Glutamatergic neuron (in vitro differentiated cells): ENCODE measurements around the gene C12orf75. TPM values are rescaled to one million over a fixed set of nuclear protein-coding genes. Genes with fewer than 3 reads are reported as not detected.

Experiments used
- DNase-seq: peaks from one replicate; pipeline ENCODE4 v3.0.0; 2022
- H3K27ac Mint-ChIP-seq: one replicate; pipeline ENCODE4 v1.8.0; 2020; ENCODE audit warnings: mild to moderate bottlenecking, mixed read lengths, inconsistent platforms; ENCODE audit not compliant: unreplicated experiment
- H3K27me3 Mint-ChIP-seq: one replicate; pipeline ENCODE4 v1.8.0; 2020; ENCODE audit warnings: mild to moderate bottlenecking, moderate library complexity, mixed read lengths, inconsistent platforms; ENCODE audit not compliant: unreplicated experiment
- H3K36me3 Mint-ChIP-seq: one replicate; pipeline ENCODE4 v1.8.0; 2020; ENCODE audit warnings: mild to moderate bottlenecking, mixed read lengths, inconsistent platforms; ENCODE audit not compliant: unreplicated experiment
- H3K4me1 Mint-ChIP-seq: one replicate; pipeline ENCODE4 v1.8.0; 2020; ENCODE audit warnings: mild to moderate bottlenecking, low read depth, mixed read lengths, inconsistent platforms; ENCODE audit not compliant: unreplicated experiment
- H3K4me3 Mint-ChIP-seq: one replicate; pipeline ENCODE4 v1.8.0; 2020; ENCODE audit warnings: mild to moderate bottlenecking, mixed read lengths, inconsistent platforms; ENCODE audit not compliant: unreplicated experiment
- H3K9me3 Mint-ChIP-seq: one replicate; pipeline ENCODE4 v1.8.0; 2020; ENCODE audit warnings: mild to moderate bottlenecking, moderate library complexity, mixed read lengths, inconsistent platforms; ENCODE audit not compliant: unreplicated experiment
- total RNA-seq: library from RNA; stranded (reverse); fragmentation: NEBNext Ultra II Directional; extraction: Animal tissue kit (Norgen Biotek cat#: 25700); gene quantifications from one replicate; pipeline ENCODE4 v1.2.1, GENCODE V29; 2021; ENCODE audit not compliant: unreplicated experiment
- TF ChIP-seq, protein P1 (sequence below): fragments of 200-600 bp; sonication (generic); IDR thresholded peaks from one replicate; pipeline ENCODE4 v1.5.0; 2021; ENCODE audit not compliant: partially characterized antibody, unreplicated experiment

C12orf75 gene
- total RNA-seq, 1 donor from 2014 or later: 9.4 TPM

DNA sequence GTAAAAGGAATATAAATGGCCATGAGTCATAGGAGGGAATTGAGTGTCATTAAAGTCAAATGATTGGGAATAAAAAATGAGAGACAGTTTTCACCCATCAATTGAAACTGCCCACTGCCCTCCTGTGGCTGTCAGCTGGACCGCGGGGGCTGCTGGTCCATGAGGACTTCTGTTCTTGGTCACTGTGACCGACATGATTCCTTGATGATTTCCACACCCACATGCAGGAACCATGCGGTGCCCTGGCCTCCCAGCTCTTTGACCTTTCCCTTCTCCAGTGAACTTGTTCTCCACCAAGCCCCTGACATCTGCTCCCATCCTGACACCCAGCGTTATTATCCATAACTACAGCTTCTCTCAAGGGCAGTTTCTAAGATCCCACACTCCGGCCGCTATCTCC lies 48.4 kb downstream of the C12orf75 start:
- DNase-seq: peak; percentile 25
- H3K27me3 Mint-ChIP-seq: no peaks in the 10 kb centered on the region
- no peaks in the 10 kb centered on the region for H3K36me3 Mint-ChIP-seq
- H3K4me3 Mint-ChIP-seq: no peak overlapping the region
- H3K27ac Mint-ChIP-seq: no peak overlapping the region
- H3K4me1 Mint-ChIP-seq: no peaks in the 10 kb centered on the region
- TF ChIP-seq, protein P1, sequence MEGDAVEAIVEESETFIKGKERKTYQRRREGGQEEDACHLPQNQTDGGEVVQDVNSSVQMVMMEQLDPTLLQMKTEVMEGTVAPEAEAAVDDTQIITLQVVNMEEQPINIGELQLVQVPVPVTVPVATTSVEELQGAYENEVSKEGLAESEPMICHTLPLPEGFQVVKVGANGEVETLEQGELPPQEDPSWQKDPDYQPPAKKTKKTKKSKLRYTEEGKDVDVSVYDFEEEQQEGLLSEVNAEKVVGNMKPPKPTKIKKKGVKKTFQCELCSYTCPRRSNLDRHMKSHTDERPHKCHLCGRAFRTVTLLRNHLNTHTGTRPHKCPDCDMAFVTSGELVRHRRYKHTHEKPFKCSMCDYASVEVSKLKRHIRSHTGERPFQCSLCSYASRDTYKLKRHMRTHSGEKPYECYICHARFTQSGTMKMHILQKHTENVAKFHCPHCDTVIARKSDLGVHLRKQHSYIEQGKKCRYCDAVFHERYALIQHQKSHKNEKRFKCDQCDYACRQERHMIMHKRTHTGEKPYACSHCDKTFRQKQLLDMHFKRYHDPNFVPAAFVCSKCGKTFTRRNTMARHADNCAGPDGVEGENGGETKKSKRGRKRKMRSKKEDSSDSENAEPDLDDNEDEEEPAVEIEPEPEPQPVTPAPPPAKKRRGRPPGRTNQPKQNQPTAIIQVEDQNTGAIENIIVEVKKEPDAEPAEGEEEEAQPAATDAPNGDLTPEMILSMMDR: no peak
- no peaks in the 10 kb centered on the region for H3K9me3 Mint-ChIP-seq

DNA sequence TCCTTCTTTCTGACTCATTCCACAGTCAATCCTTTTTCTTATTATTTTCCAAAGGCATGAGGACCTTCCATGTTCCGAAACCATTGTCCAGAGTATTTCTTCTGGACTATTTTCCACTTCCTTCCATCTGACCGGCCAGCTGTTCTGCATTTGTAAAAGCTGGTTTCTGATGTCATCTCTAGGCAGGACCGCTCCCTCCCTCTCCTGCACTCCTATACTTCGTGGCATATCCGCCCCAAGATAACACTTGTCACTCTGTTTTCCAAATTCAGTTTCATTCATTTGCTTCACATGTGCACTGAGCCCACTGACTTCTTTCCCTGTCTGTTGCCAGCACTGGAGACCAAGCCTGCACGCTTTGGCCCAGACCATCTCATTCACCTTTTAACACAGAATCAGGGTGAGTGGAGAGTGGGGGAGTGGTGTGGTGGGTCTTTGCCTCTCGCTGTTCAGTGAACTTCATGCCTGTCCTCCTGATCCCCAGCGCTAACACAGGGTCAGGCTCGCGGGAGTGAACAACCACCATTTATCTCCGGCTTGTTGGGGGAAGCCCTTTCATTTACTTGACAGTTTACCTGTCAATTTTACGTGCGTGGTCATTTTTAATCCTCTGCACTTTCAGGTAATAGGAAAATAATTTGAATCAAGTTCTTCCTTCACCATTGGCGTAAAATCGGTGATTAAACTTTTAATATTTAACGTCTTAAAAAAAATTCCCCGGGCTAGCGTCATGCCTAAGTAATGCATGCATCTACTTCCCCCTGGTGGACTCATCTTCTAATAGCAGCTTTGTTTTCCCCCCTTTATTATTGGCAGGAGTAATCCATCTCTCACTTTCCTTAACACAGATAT lies 52.5 kb downstream of the C12orf75 start:
- H3K27ac Mint-ChIP-seq: no peak overlapping the region
- no peak overlapping the region for H3K4me3 Mint-ChIP-seq
- H3K4me1 Mint-ChIP-seq: no peaks in the 10 kb centered on the region
- DNase-seq: no peak
- TF ChIP-seq, protein P1: peak; percentile 78
- H3K36me3 Mint-ChIP-seq: no peaks in the 10 kb centered on the region
- H3K27me3 Mint-ChIP-seq: no peaks in the 10 kb centered on the region
- H3K9me3 Mint-ChIP-seq: no peaks in the 10 kb centered on the region

DNA sequence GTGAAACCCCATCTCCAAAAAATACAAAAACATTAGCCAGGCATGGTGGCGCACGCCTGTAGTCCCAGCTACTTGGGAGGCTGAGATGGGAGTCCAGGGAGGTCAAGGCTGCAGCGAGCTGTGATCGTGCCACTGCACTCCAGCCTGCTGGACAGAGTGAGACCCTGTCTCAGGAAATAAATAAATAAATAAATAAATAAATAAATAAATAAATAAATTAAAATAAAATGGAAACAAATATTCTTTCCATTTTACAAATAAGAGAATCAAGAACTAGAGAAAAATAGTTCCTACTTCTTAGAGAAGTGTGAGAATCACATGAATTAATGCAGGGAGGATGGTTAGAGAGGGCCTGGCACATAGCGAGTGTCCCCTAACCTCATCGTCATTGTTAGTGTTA lies 53.7 kb downstream of the C12orf75 start:
- no peaks in the 10 kb centered on the region for H3K36me3 Mint-ChIP-seq
- no peaks in the 10 kb centered on the region for H3K27me3 Mint-ChIP-seq
- no peaks in the 10 kb centered on the region for H3K4me1 Mint-ChIP-seq
- no peak overlapping the region for H3K27ac Mint-ChIP-seq
- no peak for DNase-seq
- no peaks in the 10 kb centered on the region for H3K9me3 Mint-ChIP-seq
- TF ChIP-seq, protein P1: no peak
- H3K4me3 Mint-ChIP-seq: no peak overlapping the region

DNA sequence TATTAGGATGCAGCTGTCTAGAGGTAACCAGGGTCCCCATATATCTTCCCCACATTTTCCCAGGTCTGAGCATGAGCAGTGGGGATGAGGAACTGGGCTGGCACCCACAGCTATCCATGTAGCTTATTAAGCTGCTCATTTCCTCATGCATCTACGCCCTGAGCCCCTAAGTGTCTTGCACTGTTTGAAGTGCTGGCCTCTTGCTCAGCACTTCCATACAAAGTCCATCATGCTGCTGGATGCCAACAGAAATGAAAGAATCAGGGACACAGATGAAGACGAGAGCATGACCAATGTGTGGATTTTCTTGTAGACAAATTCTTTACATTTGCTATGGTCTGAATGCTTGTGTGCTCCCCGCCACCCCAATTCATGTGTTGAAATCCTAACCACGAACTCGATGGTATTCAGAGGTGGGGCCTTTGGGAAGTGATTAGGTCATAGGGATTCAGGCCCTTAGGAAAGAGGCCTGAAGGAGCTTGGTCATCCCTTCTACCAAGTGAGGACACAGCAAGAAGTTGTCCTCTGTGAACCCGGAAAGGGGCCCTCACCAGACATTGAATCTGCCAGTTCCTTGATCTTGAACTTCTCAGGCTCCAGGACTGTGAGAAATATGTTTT lies 54.5 kb downstream of the C12orf75 start:
- Mint-ChIP-seq H3K27me3 (no peaks in the 10 kb centered on the region), H3K36me3 (no peaks in the 10 kb centered on the region), H3K27ac (no peak overlapping the region), H3K4me3 (no peak overlapping the region), H3K9me3 (no peaks in the 10 kb centered on the region), H3K4me1 (no peaks in the 10 kb centered on the region)
- no peak for DNase-seq
- TF ChIP-seq, protein P1: no peak

DNA sequence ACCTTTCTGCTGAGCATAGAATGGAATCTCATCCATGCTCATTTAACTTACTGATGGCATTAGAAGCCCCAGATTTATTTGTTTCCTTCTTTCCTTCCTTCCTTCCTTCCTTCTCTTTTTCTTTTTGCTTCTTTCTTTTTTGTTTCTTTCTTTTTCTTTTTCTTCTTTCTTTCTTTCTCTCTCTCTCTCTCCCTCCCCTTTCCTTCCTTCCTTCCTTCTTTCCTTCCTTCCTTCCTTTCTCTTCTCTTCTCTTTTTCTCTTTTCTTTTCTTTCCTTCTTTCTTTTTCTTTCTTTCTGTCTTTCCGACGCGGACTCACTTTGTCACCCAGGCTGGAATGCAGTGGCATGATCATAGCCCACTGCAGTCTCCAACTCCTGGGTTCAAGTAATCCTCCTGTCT lies 55.9 kb downstream of the C12orf75 start:
- Mint-ChIP-seq H3K36me3 (no peaks in the 10 kb centered on the region), H3K27me3 (no peaks in the 10 kb centered on the region), H3K9me3 (no peaks in the 10 kb centered on the region), H3K27ac (no peak overlapping the region), H3K4me1 (no peaks in the 10 kb centered on the region), H3K4me3 (no peak overlapping the region)
- TF ChIP-seq, protein P1: no peak
- DNase-seq: no peak
